Sigmoid colon (tissue), 7 donors: ENCODE data around the gene ETV2. TPM values are rescaled to one million over a fixed set of nuclear protein-coding genes. Genes with fewer than 3 reads are reported as not detected.

Experiments used
- DNase-seq: peaks from one replicate; pipeline ENCODE4 v3.0.0-alpha.2; 2019
- H3K27ac ChIP-seq, 4 donors: fragments of 200-600 bp; sonication (generic); one replicate each; pipeline ENCODE4 v1.5.1; 2016 to 2019; ENCODE audit warnings: mild to moderate bottlenecking in 1 of 4
- H3K27me3 ChIP-seq, 3 donors: fragments of 200-600 bp; sonication (generic); one replicate each; pipeline ENCODE4 v1.5.1; 2019; ENCODE audit warnings: mild to moderate bottlenecking in 1 of 3
- H3K36me3 ChIP-seq, 4 donors: fragments of 200-600 bp; sonication (generic); one replicate each; pipeline ENCODE4 v1.5.1; 2016 to 2019
- H3K4me1 ChIP-seq, 4 donors: fragments of 200-600 bp; sonication (generic); one replicate each; pipeline ENCODE4 v1.5.1; 2017 to 2019
- H3K4me3 ChIP-seq, 4 donors: fragments of 200-600 bp; sonication (generic); one replicate each; pipeline ENCODE4 v1.5.1; 2017 to 2019; ENCODE audit warnings: mild to moderate bottlenecking in 2 of 4, moderate library complexity in 1 of 4
- H3K9me3 ChIP-seq, 4 donors: fragments of 200-600 bp in 3 of 4; sonication (generic) in 3 of 4; one replicate each; pipeline versions ENCODE4 v1.5.1 to v1.6.1; 2013 to 2019
- EP300 ChIP-seq, 4 donors: sonication (generic); formaldehyde crosslinking; IDR thresholded peaks; one replicate each; pipeline ENCODE4 v1.6.1; 2017; ENCODE audit warnings: antibody characterized with exemption in 4 of 4
- POLR2A ChIP-seq, 2 donors: fragments of 450-650 bp; IDR thresholded peaks; one replicate each; pipeline ENCODE4 v1.6.1; 2016; ENCODE audit warnings: antibody characterized with exemption in 2 of 2, mild to moderate bottlenecking in 2 of 2, moderate library complexity in 2 of 2
- POLR2AphosphoS5 ChIP-seq, 4 donors: sonication (generic); formaldehyde crosslinking; IDR thresholded peaks; one replicate each; pipeline ENCODE4 v1.6.1; 2017; ENCODE audit warnings: antibody characterized with exemption in 4 of 4
- WGBS, 2 donors: extraction: QIAGEN DNeasy Blood & Tissue Kit; methylation state at CpG; one replicate each; pipeline ENCODE4 v1.1.7; 2013; 5-methylcytosine and 5-hydroxymethylcytosine counted together
- intact Hi-C: fragments of 100-400 bp; cut with DNase I; formaldehyde crosslinking; loops from one replicate; pipeline ENCODE4 v1.15.1; 2023
- polyA plus RNA-seq, 3 donors: library from polyadenylated mRNA; stranded (reverse); fragments of 200-250 nt; gene quantifications; one replicate each; pipeline ENCODE4 v1.2.3, GENCODE V29; 2013
- total RNA-seq, 4 donors: library from RNA; depleted of rRNA; stranded (reverse); fragments of >200 nt; gene quantifications; one replicate each; pipeline ENCODE4 v1.1.0, GENCODE V29; 2016
- TF ChIP-seq, protein P1 (sequence below), 4 experiments: fragments of 450-650 bp in 3 of 4; fragments of 200-600 bp in 1 of 4; IDR thresholded peaks; one replicate each; pipeline ENCODE4 v1.5.1; 2016 to 2019; ENCODE audit warnings: antibody characterized with exemption in 4 of 4, mild to moderate bottlenecking in 3 of 4, moderate library complexity in 2 of 4
- donor health status: healthy with polysubstance abuse.
- donor health status: Bipolar disorder and iron deficiency.
- donor health status: healthy.

ETV2 gene
- total and polyA plus RNA-seq, 7 donors, result 0.55 to 5.4 (median 2.2) TPM; not detected in 1

DNA sequence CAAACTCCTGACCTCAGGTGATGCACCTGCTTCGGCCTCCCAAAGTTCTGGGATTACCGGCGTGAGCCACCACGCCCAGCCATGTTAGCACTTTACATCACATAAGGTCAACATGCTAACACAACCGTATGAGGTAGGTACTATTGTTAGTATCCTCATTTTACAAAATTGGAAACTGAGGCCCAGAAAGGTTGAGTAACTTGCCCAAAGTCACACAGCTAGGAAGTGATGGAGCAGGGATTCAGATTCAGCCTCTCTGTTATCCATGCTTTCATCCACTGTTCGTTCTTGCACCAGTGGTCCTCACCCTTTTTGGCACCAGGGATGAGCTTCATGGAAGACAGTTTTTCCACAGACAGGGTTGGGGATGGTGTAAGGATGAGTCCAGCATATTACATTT lies 15.2 kb downstream of the ETV2 start:
- peak; percentile 14 for DNase-seq
- WGBS, 2 donors, result 90 to 95% methylated on average over 6 of the region's 6 CpGs
- no peak overlapping the region for H3K27ac ChIP-seq
- peaks cover 21 to 100% (median 72%) of the 10 kb centered on the region in 4 donors for H3K36me3 ChIP-seq
- no peaks in the 10 kb centered on the region for H3K27me3 ChIP-seq
- TF ChIP-seq EP300 (IDR thresholded peaks at IDR 0.05) (no peak), POLR2AphosphoS5 (IDR thresholded peaks at IDR 0.05) (no peak), POLR2A (IDR thresholded peaks at IDR 0.05) (no peak)
- TF ChIP-seq, protein P1, sequence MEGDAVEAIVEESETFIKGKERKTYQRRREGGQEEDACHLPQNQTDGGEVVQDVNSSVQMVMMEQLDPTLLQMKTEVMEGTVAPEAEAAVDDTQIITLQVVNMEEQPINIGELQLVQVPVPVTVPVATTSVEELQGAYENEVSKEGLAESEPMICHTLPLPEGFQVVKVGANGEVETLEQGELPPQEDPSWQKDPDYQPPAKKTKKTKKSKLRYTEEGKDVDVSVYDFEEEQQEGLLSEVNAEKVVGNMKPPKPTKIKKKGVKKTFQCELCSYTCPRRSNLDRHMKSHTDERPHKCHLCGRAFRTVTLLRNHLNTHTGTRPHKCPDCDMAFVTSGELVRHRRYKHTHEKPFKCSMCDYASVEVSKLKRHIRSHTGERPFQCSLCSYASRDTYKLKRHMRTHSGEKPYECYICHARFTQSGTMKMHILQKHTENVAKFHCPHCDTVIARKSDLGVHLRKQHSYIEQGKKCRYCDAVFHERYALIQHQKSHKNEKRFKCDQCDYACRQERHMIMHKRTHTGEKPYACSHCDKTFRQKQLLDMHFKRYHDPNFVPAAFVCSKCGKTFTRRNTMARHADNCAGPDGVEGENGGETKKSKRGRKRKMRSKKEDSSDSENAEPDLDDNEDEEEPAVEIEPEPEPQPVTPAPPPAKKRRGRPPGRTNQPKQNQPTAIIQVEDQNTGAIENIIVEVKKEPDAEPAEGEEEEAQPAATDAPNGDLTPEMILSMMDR (IDR thresholded peaks at IDR 0.05), result no peak
- intact Hi-C loops, result no loop called here
- H3K4me1 ChIP-seq, result no peaks in the 10 kb centered on the region
- H3K4me3 ChIP-seq, result no peak overlapping the region
- H3K9me3 ChIP-seq, result no peaks in the 10 kb centered on the region

DNA sequence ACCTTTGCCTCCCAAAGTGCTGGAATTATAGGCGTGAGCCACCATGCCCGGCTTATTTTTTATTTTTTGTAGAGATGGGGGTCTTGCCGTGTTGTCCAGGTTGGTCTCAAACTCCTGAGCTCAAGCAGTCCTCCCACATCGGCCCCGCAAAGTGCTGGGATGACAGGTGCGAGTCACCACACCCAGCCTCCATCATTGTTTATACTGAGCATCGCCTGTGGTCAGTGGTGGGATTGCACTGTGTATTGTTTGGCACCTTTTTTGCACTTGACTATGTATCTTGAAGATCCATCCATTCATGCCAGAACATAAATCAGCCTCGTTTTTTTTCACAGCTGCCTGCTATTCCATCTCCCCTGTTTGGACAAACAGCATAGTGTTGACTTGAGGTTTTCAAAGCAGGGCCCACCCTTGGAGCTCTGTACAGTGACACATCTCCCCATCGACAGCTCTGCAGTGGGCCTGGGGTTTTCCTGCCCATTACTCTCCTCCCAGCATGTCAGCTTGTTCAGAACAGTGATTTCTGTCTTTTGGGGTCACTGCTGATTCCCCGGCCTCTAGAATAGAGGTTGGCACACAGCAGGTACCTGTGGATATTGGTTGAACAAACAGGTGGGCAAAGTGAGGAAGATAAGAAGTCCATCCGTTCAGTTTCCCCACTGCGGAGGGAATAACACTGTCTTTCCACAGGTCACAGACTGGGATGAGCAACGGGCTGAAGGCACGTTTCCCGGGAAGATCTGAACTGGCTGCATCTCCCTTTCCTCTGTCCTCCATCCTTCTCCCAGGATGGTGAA lies 16.6 kb downstream of the ETV2 start:
- H3K27ac ChIP-seq, result no peak overlapping the region
- TF ChIP-seq, protein P1 (IDR thresholded peaks at IDR 0.05), result no peak
- no peak for TF ChIP-seq POLR2AphosphoS5 (IDR thresholded peaks at IDR 0.05)
- no peak for TF ChIP-seq EP300 (IDR thresholded peaks at IDR 0.05)
- no peaks in the 10 kb centered on the region for H3K27me3 ChIP-seq
- peaks cover 21 to 100% (median 68%) of the 10 kb centered on the region in 4 donors for H3K36me3 ChIP-seq
- no peaks in the 10 kb centered on the region for H3K9me3 ChIP-seq
- H3K4me3 ChIP-seq, result no peak overlapping the region
- intact Hi-C loops, result no loop called here
- WGBS, 2 donors, result 82 to 86% methylated on average over 15 of the region's 15 CpGs
- no peak for DNase-seq
- H3K4me1 ChIP-seq, result no peaks in the 10 kb centered on the region

DNA sequence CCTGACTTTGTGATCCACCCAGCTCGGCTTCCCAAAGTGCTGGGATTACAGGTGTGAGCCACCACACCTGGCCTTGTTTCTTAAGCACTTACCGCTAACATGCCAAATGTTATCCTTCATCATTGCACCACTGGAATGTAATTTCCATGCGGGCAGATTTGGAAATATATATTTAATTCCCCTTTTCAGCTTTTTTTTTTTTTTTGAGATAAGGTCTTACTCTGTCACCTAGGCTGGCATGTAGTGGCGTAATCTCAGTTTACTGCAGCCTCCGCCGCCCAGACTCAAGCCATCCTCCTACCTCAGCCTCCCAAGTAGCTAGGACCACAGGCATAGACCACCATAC lies 20.4 kb downstream of the ETV2 start:
- Histone ChIP-seq H3K27ac (no peak overlapping the region), H3K27me3 (no peaks in the 10 kb centered on the region), H3K36me3 (peaks cover 18 to 92% (median 33%) of the 10 kb centered on the region in 4 donors), H3K4me3 (no peak overlapping the region), H3K9me3 (no peaks in the 10 kb centered on the region), H3K4me1 (no peaks in the 10 kb centered on the region)
- no peak for TF ChIP-seq POLR2A (IDR thresholded peaks at IDR 0.05)
- TF ChIP-seq POLR2AphosphoS5 (IDR thresholded peaks at IDR 0.05), result no peak
- TF ChIP-seq EP300 (IDR thresholded peaks at IDR 0.05), result no peak
- TF ChIP-seq, protein P1 (IDR thresholded peaks at IDR 0.05), result no peak
- DNase-seq, result no peak
- intact Hi-C loops, result no loop called here
- WGBS, 2 donors, result 98 to 100% methylated on average over 6 of the region's 6 CpGs

DNA sequence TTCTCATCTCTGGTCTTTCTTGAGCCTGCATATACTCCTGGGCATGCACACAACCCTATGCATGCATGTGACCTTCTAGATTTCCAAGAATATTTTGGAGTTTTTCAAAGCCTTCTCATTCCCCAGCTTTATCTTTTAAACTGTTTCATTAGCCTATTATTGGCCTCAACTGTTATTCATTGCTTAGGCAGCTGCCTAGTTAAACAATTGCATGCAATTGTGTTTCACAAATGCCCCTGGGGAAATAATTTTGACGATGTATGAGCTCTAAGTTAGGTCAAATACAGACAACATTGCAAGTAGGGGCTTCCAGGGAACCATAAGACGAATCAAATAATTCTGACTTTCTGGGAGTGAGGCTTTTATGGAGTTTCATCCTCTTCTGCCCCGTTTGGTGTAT lies 22.4 kb downstream of the ETV2 start:
- TF ChIP-seq POLR2A (IDR thresholded peaks at IDR 0.05) (no peak), POLR2AphosphoS5 (IDR thresholded peaks at IDR 0.05) (no peak), EP300 (IDR thresholded peaks at IDR 0.05) (no peak)
- peaks cover 2 to 72% (median 18%) of the 10 kb centered on the region in 4 donors for H3K36me3 ChIP-seq
- 89% methylated on average over 3 of the region's 3 CpGs for WGBS, 2 donors

DNA sequence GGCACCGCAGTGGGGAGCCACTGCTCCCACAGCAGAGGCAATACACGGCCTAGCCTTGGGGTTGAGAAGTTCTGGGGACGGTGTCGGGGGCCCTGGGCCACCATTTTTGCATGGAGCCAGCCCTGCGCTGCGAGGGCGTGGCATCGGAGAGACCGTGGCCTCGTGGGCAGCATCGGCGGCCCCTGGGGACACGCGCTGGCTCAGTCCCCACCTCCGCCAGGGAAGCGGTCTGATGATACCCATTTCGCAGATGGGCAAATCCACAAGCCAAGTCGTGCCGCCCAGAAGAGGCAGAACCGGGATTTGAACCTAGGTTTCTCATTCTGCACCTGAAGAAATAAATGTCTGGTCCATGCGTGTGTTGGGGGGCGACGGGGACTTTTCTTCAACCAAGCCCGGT lies 23.6 kb downstream of the ETV2 start:
- intact Hi-C loops, result no loop called here
- TF ChIP-seq, protein P1 (IDR thresholded peaks at IDR 0.05), result no peak
- TF ChIP-seq EP300 (IDR thresholded peaks at IDR 0.05), result no peak
- TF ChIP-seq POLR2A (IDR thresholded peaks at IDR 0.05), result no peak
- no peak for TF ChIP-seq POLR2AphosphoS5 (IDR thresholded peaks at IDR 0.05)
- peaks cover 0 to 60% (median 7%) of the 10 kb centered on the region in 4 donors for H3K36me3 ChIP-seq

More for the DNA sequence above, 22.4 kb downstream of the ETV2 start:
- Histone ChIP-seq H3K27me3 (no peaks in the 10 kb centered on the region), H3K4me3 (no peak overlapping the region), H3K4me1 (no peaks in the 10 kb centered on the region), H3K9me3 (no peaks in the 10 kb centered on the region), H3K27ac (no peak overlapping the region)
- intact Hi-C loops, result no loop called here
- DNase-seq, result no peak

More for the DNA sequence above, 23.6 kb downstream of the ETV2 start:
- Histone ChIP-seq H3K4me3 (no peak overlapping the region), H3K27me3 (no peaks in the 10 kb centered on the region), H3K4me1 (no peaks in the 10 kb centered on the region), H3K27ac (no peak overlapping the region), H3K9me3 (no peaks in the 10 kb centered on the region)
- WGBS, 2 donors, result 94 to 97% methylated on average over 24 of the region's 24 CpGs
- peak; percentile 35 for DNase-seq
